ENCODE data around the gene EHD1.
"Not testable (repeated sequence)": the region's sequence is repeated elsewhere in the genome, so short reads cannot be mapped to it uniquely, and the experiment has no call there.

The EHD1 gene

DNA sequence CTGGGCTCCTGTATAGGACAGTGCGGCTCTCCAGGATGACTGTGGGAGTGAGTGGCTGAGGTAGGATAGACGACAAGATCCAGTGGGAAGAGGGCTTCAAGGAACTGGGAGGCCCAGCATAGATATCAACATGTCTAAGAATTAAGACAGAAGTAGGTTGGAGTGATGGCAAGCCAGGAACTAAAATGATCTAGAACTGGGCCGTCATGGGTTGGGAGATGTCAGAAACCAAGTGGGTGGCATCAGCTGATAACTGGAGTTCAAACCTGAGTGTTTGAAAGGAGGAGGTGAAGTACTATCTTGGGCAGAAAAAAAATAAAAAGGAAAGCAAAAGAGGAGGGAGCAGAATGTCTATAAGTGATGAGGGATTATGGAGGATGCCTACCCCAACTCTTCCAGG lies 60.9 kb downstream of the EHD1 start:
- no peak for DNase-seq

DNA sequence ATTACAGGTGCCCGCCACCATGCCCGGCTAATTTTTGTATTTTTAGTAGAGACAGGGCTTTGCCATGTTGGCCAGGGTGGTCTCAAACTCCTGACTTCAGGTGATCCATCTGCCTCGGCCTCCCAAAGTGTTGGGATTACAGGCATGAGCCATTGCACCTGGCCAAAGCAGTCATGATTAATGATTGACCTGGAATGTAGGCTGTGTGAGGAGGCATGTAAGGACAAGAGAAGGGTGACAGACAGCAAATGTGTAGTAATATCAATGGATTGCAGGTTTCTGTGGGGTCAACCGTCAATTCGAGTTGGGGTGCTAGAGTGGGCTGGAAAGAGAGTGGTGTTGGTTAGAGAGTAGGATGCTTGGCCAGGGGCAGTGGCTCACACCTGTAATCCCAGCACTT lies 63.0 kb downstream of the EHD1 start:
- not testable (repeated sequence) for DNase-seq

DNA sequence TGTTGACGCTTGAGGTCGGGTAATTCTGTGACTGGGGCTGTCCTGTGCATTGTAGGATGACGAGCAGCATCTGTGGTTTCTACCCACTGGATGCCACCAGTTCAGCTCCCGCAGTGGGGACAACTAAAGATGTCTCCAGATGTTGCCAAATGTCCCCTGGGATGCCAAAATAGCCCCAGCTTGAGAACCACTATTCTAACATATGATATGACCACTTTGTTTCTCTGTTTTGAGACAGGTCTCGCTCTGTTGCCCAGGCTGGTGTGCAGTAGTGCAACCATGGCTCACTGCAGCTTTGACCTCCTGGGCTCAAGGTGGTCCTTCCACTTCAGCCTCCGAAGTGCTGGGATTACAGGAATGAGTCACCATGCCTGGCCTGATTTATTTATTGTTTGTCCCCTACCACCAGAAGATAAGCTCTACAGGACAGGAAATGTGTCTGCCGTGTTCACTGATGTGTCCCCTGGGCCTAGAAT lies 63.7 kb downstream of the EHD1 start:
- no peak for DNase-seq

GRCh38 chr11:64813826-64814225 lies 64.6 kb downstream of the EHD1 start:
- DNase-seq = no peak

- DNase-seq = peak; percentile 69
Observed at GRCh38 chr11:64810891-64811272, 67.5 kb downstream of the EHD1 start.

- DNase-seq = peak; percentile 98
Observed at GRCh38 chr11:64810271-64810890, 68.0 kb downstream of the EHD1 start, which contains the start of gene MEN1. TSS of gene MEN1 (minus strand) at chr11:64810551. CDS start at chr11:64810109, 442 bp downstream.

DNA sequence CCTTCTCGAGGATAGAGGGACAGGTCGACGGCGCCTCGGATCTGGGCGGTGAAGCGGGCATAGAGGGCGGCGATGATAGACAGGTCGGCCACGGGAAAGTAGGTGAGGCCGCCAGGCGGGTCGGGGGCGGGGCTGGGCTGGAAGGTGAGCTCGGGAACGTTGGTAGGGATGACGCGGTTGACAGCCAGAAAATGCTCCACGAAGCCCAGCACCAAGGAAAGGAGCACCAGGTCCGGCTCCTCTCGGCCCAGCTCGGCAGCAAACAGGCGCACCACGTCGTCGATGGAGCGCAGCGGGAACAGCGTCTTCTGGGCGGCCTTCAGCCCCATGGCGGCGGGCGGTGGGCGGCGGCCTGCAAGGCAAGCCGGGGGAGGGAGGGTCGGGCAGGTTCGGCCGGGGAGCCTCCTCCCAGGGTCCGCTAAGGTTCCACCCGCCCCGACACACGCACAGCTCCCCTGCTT lies 68.6 kb downstream of the EHD1 start:
- peak; percentile 66 for DNase-seq

- no peak for DNase-seq
Observed at GRCh38 chr11:64805481-64805880, 72.9 kb downstream of the EHD1 start.

GRCh38 chr11:64804346-64805210 lies 73.8 kb downstream of the EHD1 start:
- DNase-seq = no peak

DNA sequence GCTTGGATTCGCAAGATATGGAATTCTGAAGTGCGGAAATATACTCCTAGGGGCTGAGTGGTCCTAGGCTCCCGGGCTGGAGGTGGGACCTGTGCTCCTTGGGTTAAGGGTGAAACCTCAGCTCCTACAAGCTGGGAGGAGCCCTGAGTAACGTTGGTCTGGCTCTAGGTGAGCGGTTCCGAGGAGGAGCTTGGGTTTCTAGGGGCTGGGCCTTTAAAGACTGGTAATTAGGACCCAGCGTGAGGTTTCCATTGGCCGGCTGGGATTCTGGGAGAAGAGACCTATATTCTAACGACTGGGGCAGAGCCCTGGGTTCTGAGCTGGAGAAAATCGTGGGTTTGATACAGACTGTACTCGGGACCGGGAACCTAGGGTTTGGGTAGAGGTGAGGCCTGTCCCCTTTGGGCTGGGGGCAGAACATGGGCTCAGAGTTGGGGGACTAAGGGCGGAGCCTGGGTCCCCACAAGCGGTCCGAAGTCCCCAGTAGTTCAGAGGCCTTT lies 74.5 kb downstream of the EHD1 start:
- no peak for DNase-seq

GRCh38 chr11:64803158-64803845 lies 75.1 kb downstream of the EHD1 start, which contains the start of gene MAP4K2:
TSS of gene MAP4K2 (minus strand) at chr11:64803214. CDS start at chr11:64803149, 65 bp downstream.
- DNase-seq = peak; percentile 81

- DNase-seq = no peak
Observed at GRCh38 chr11:64802370-64803157, 75.9 kb downstream of the EHD1 start.
